ENCODE measurements around the gene MCRIP2.

GRCh38 chr16:636206-637080, 5.2 kb upstream of the MCRIP2 start, which contains the start of gene METTL26:
- TF ChIP-seq POLR2A (IDR thresholded peaks at IDR 0.05): peak in 1 of 2 donors; percentile 74
- TF ChIP-seq CTCF (IDR thresholded peaks at IDR 0.05): no peak
